RWPE1 (cell line): ENCODE measurements around the gene BMP8B.
"Not testable (repeated sequence)": the region's sequence is repeated elsewhere in the genome, so short reads cannot be mapped to it uniquely, and the experiment has no call there.

Experiments used
- CTCF ChIA-PET: fragments of 350-600 bp; sonication (Branson Sonifier 250); formaldehyde crosslinking; extraction: SDS; loops from one replicate; lab custom pipeline; 2021; lab: Yijun Ruan, JAX
- POLR2A ChIA-PET: fragments of 400-600 bp; formaldehyde crosslinking; extraction: SDS; loops from one replicate; lab custom pipeline; 2020; ENCODE audit warnings: antibody characterized with exemption; ENCODE audit not compliant: low non-redundant PET; lab: Yijun Ruan, JAX
- DNase-seq: peaks from one replicate; pipeline ENCODE4 v3.0.0; 2012; ENCODE audit warnings: low spot score
- H3K27ac ChIP-seq: fragments of 450-650 bp; 2 replicates; pipeline ENCODE4 v1.5.1; 2017
- TF ChIP-seq, protein P1 (sequence below): fragments of 450-650 bp; conservative IDR thresholded peaks from 2 replicates; pipeline ENCODE4 v1.5.1; 2017; ENCODE audit warnings: low read depth, mild to moderate bottlenecking

Gene BMP8B

DNA sequence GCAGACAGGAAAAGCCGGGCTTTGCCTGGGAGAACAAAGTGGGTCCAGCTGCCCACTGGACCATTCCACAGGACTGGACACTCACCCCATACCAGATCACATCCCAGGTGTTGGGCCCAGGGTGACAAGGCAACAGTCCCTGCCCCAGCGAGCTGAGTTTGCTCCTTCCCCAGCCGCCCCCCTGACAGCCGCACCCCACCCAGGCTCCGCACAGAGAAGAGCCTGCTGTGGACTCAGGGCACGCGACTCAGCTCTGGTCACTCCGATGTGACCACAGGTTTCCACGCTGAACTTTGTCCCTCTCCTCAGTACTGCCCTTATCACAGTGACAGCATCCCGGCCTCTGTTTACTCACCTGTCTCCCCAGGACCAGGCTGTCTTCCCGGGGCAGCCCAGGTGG is 1.2 kb downstream of the BMP8B start:
- ChIA-PET POLR2A (no interaction called here), CTCF (no interaction called here)
- H3K27ac ChIP-seq, result no peak overlapping the region
- DNase-seq, result no peak
- TF ChIP-seq, protein P1, sequence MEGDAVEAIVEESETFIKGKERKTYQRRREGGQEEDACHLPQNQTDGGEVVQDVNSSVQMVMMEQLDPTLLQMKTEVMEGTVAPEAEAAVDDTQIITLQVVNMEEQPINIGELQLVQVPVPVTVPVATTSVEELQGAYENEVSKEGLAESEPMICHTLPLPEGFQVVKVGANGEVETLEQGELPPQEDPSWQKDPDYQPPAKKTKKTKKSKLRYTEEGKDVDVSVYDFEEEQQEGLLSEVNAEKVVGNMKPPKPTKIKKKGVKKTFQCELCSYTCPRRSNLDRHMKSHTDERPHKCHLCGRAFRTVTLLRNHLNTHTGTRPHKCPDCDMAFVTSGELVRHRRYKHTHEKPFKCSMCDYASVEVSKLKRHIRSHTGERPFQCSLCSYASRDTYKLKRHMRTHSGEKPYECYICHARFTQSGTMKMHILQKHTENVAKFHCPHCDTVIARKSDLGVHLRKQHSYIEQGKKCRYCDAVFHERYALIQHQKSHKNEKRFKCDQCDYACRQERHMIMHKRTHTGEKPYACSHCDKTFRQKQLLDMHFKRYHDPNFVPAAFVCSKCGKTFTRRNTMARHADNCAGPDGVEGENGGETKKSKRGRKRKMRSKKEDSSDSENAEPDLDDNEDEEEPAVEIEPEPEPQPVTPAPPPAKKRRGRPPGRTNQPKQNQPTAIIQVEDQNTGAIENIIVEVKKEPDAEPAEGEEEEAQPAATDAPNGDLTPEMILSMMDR, result no peak

DNA sequence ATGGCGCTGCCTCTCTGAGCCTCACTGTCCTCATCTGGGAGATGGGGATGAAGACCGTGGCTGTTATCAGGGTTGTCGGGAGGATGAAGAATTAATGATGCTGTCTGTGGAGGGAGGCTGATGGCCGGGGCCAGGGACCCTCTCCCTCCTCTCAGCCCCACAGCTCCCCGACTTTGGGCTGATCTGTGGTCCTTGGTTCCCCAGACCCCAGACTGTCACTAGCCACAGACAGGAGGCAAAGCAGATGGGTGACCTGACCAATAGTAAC is 1.6 kb downstream of the BMP8B start:
- H3K27ac ChIP-seq, POLR2A ChIA-PET, CTCF ChIA-PET, DNase-seq: not testable (repeated sequence)

DNA sequence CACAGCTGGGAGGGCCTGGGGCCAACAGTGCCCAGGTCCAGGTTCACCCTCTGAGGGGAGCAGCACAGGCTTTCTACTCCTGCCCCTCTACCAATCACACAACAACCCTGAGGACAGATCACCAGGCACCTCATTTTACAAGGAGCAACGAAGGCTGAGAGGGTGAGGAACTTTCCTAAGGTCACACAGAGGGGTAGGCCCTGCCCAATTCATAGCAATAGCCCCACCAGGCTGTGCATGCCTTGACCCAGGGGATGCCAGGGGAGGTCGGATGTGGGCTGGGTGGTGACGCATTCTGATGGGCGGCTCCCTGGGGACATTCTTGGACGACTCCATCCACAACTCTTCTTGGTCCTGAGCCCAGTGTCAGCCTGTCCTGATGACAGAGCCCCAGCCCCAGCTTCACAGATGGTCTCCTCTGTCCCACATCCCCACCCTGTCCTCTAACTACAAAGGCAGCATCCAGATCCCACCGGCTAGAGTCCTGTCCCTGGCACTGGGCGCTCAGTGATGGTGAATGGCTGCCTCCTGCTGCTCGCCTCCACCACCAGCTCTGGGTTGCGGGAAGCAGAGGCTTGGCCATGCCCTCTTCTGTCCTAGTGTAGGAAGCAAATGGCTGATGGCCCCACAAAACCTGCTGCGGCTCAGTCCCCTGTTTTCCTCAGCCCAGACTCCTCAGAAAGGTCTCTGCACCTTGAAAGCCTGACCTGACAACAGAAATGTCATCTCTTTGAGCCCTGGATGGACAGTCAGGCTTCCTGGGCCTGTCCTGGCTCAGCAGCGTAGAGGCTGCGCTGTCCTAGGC is 2.2 kb downstream of the BMP8B start:
- H3K27ac ChIP-seq, POLR2A ChIA-PET, DNase-seq: not testable (repeated sequence)
- CTCF ChIA-PET, result interaction anchor here (0.9 kb wide), 1 partner anchor 12 kb away, joined by 3 read pairs; no protein-coding TSS in a partner anchor

DNA sequence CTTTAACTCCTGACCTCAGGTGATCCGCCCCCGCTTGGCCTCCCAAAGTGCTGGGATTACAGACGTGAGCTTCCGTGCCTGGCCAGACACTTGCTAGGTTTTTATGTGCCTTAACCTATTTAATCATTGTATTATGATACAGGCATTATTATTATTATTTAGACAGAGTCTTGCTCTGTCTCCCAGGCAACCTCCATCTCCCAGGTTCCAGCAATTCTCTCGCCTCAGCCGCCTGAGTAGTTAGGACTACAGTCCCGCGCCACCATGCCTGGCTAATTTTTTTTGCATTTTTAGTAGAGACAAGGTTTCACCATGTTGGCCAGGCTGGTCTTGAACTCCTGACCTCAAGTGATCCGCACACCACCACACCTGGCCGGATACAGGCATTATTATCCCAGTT is 6.0 kb downstream of the BMP8B start:
- DNase-seq, POLR2A ChIA-PET, H3K27ac ChIP-seq: not testable (repeated sequence)
- CTCF ChIA-PET, result interaction anchor here (0.6 kb wide), 1 partner anchor 8 kb away, joined by 6 read pairs; no protein-coding TSS in a partner anchor

DNA sequence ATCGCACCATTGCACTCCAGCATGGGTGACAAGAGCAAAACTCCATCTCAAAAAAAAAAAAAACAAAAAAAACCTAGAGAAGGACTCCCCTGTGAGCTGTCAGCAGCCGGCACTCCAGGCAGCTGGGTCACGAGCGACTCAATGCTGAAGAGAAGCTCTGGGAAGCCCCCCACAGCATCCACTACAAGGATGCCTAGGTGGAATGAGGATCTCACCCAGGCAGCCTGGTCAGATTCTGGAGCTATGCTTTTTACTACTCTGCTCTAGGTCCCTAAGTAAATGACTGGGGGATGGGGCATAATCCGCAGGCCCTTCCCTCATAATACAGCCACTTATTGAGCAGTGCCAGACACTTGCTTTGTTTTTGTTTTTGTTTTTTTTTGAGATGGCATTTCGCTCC is 6.6 kb downstream of the BMP8B start:
- TF ChIP-seq, protein P1, result no peak
- no peak for DNase-seq
- ChIA-PET CTCF (interaction anchor here (0.6 kb wide), 1 partner anchor 8 kb away, joined by 6 read pairs; no protein-coding TSS in a partner anchor), POLR2A (no interaction called here)
- H3K27ac ChIP-seq, result no peak overlapping the region

DNA sequence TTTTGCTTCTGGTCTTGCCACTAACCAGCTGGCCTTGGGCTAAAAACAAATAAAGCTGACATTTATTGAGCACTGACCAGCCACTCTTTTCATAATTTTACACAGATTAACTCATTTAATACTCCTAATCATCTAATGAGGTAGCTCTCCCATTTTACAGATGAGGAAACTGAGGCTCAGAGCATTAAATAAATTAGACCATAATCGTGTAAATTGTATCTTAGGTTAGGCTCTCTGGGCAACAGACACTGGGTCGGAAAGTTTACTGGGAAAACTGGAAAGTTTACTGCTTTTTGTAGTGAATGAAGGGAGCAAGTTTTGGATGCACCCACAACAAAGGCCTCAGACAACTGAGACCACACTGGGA is 7.3 kb downstream of the BMP8B start:
- DNase-seq, result no peak
- ChIA-PET POLR2A (no interaction called here), CTCF (no interaction called here)
- TF ChIP-seq, protein P1, result no peak
- no peak overlapping the region for H3K27ac ChIP-seq

DNA sequence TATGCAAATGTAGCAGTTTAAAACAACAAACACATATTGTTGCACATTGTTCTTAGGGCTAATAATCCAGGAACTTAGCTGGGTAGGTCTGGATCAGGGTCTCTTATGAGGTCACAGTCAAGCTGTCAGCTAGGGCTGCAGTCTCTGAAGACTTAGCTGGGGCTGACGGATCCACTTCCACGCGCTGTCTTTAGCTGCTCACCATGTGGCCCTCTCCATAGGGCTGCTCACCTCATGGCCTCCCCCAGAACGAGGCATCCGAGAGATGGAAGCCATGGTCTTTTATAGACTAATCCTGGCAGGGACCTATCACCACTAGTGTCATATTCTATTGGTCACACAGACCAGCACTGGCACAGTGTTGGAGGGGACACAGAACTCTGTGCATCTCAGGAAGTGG is 8.8 kb downstream of the BMP8B start:
- TF ChIP-seq, protein P1, result no peak
- CTCF ChIA-PET, result no interaction called here
- H3K27ac ChIP-seq, result no peak overlapping the region
- no peak for DNase-seq
- POLR2A ChIA-PET, result no interaction called here

DNA sequence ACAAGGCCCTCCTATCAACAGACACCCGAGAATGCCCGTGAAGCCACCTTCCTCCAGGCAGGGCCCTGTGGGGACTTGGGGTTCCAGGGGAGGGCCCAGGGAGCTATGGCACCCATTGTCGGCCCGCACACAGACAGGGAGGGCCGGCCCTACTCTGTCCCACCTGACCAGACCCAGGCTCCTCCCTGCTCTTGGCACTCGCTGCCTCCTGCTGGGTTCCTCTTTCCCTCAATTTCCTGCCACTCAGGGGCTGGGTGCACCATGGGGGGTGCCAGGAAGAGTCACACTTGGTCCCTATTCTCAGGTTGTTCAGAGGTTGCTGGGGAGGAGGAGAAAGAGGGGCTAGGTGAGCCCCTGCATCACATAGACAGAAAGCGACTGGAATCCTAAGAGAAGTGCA is 9.5 kb downstream of the BMP8B start:
- no peak overlapping the region for H3K27ac ChIP-seq
- CTCF ChIA-PET, result no interaction called here
- TF ChIP-seq, protein P1, result no peak
- POLR2A ChIA-PET, result no interaction called here
- DNase-seq, result no peak

DNA sequence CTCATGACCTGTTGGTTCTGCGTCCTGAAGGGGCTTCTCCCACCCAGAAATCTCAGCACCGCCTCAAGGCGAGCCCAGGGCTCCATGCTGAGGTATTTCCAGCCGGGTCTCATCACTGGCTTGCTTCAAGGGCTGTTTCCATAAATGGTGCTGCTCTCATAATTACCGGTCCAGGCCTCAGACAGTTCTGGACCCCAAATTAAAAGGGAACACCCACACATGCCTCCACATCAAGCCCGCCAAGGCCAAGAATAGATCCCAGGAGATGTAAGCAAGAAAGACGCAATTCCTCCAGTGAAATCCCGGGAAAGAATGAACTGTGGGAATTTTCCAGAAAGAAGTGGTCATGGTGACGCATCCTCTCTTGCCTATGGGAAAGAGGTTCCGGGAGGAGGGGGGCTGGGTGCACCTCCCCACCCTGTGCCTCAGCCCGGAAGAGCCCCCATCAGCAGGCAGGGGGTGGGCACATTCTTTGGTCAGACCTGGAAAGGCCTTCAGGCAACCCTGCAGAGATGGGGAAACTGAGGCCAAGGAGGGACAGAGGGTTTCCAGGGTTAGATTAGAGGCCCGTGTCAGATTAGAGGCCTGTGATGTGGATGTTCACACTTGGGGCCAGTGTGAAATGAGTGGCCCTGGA is 10.1 kb downstream of the BMP8B start:
- POLR2A ChIA-PET, H3K27ac ChIP-seq, DNase-seq, CTCF ChIA-PET: not testable (repeated sequence)

DNA sequence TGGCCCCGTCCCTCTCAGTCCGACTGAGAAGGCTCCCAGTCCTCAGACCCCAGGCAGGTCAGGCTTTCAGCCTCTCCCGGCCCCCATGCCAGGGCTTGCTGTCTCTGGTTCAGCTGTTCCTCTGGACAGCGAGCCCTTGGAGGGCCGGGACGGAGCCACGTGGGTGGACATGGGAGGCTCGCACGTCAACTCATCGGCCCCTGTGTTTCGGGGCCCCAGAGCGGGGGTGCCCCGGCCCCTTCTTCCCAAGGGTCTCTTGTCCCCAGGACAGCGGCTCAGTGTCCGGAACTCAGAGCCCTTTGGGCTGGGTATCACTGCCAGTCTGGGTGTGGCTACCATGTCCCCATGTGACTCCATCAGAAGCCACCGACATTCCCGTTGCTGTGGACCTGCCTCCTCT is 10.8 kb downstream of the BMP8B start:
- CTCF ChIA-PET, POLR2A ChIA-PET, DNase-seq, H3K27ac ChIP-seq: not testable (repeated sequence)
